Stimulated activated CD4-positive, alpha-beta T cell treated with anti-CD3 and anti-CD28 coated beads, Interleukin-1b, Interleukin-23, amount 100 ng/mL, for 4 hours (primary cell): ENCODE measurements around the gene GHITM.
"Not testable (repeated sequence)": the region's sequence is repeated elsewhere in the genome, so short reads cannot be mapped to it uniquely, and the experiment has no call there.

Experiments
- DNase-seq, 2 donors: peaks; one replicate each; pipeline ENCODE4 v3.0.0-alpha.2; 2020; ENCODE audit warnings: low read depth in 2 of 2

The GHITM gene

GRCh38 chr10:84148006-84148597, 8.8 kb downstream of the GHITM start:
- not testable (repeated sequence) for DNase-seq

- DNase-seq = no peak
Observed at GRCh38 chr10:84149854-84150253, 10.5 kb downstream of the GHITM start.

- no peak for DNase-seq
Observed at GRCh38 chr10:84152769-84153168, 13.5 kb downstream of the GHITM start.

- no peak for DNase-seq
Observed at GRCh38 chr10:84155521-84155920, 16.2 kb downstream of the GHITM start.

- no peak for DNase-seq
Observed at GRCh38 chr10:84156009-84156408, 16.7 kb downstream of the GHITM start.

DNA sequence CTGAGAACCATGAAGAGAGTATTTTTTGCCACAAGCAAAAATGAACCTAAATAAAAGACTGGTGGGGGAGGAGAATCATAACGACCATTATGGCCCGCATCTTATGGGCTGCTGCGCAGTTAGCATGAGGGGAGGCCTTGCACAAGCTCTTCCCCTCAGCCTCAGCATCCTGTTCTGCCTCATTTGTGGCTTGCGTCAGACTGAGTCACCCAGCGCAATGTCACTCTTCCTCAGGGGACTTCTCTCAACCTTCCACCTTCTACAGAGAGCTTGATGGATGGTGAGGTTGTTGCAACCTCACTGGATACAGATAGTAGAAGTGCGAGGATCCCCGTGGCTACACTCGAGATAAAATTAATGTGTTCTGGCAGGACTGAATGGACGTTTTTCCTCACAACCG, 17.5 kb downstream of the GHITM start:
- peak in 1 of 2 donors; percentile 16 for DNase-seq

DNA sequence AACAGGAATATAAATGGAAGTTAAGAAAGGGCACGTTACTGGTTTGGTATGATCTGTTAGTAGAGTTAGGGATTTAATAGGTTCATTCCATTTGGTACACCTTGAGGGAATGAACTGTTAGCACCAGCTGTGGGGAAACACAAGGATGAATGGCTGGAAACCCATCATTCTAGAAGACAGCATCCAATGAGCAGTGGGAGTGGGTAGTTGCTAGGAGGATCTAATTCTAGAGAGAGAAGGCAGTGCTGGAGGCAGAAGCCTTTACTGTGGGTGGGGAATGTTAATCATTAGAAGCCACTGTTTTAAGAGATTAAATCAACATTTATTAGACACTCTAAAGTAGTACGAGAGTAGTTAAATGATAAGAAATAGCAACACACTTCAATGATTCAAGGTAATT, 18.8 kb downstream of the GHITM start:
- no peak for DNase-seq

GRCh38 chr10:84158550-84158949, 19.2 kb downstream of the GHITM start:
- DNase-seq = no peak

- DNase-seq = no peak
Observed at GRCh38 chr10:84159076-84159685, 19.9 kb downstream of the GHITM start.

DNA sequence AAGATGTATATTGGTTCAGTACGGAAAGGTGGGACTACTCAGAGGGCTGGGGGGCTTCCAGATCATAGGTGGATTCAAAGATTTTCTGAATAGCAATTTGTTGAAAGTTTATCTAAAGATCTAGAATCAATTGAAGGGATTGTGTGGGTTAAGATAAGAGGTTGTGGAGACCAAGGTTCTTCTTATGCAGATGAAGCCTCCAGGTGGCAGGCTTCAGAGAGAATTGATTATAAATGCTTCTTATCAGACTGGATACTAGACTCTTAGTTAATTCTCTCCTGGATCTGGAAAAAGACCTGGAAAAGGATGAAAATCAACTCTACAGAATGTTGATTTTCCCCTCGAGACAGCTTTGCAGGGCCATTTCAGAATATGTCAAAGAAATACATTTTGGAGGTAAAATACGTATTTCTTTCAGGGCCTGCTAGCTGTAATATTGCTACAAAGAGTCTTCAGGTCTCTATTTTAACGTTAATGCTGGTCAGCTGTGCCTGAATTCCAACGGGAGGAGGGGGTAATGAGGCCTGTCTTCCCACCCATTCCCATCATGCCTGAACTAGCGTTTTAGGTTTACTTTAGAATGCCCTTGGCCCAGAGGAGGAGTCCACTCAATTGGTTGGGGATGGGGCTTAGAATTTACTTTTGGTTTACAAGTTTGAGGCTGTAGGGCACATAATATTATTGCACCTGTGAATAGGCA, 21.5 kb downstream of the GHITM start:
- no peak for DNase-seq

GRCh38 chr10:84163996-84164395, 24.7 kb downstream of the GHITM start:
- no peak for DNase-seq

GRCh38 chr10:84164442-84164841, 25.1 kb downstream of the GHITM start:
- no peak for DNase-seq

- DNase-seq = no peak
Observed at GRCh38 chr10:84166620-84167288, 27.4 kb downstream of the GHITM start.

DNA sequence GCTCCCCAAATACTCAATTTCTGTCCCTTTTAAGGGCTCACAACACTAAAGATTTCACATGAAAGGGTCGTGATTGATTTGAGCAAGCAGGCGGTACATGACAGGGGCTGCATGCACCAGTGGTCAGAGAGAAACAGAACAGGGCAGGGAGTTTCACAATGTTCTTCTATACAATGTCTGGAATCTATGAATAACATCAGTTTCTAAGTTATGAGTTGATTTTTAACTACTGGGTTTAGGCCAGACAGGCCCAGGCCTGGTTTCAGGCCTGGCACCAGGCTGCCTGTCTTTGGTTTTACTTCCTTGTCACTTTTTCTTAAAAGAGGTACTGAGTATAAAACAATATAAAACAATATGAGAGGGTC, 28.0 kb downstream of the GHITM start:
- not testable (repeated sequence) for DNase-seq

DNA sequence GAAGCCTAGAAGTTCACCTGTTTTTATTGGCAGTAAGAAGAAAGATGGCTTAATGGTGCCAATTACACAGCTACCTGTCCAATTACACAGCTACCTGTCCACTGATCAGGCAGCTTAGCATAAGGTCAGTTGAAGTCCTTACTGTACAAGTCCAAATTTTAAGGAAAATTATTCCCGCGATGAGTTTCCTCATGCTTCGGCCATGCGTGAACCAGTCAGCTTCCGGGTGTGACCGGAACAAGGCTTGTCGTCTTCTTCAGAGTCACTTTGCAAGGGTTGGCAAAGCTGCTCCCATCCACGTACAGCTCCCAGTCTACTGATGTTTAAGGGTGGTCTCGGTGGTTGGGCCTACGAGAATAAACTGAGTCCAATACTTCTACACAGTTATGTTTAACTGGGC, 29.1 kb downstream of the GHITM start:
- DNase-seq = not testable (repeated sequence)

DNA sequence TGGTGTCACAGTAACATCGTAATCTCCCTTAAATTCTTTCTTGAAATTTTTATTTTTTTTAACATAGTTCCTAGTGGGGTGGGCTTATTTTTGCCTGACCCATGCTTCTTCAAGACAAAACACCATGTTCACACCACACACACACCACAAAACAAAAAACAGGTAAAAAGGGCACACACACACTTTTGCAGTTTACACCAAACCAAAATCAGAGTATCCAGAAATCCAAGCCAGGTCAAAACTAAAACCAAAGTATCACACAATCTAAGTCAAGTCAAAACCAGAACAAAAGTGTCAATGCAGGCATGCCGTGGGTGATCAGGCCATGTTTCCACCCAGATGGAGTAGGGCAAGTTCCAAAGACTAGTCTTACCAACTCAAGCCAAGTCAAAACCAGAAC, 31.9 kb downstream of the GHITM start:
- not testable (repeated sequence) for DNase-seq

DNA sequence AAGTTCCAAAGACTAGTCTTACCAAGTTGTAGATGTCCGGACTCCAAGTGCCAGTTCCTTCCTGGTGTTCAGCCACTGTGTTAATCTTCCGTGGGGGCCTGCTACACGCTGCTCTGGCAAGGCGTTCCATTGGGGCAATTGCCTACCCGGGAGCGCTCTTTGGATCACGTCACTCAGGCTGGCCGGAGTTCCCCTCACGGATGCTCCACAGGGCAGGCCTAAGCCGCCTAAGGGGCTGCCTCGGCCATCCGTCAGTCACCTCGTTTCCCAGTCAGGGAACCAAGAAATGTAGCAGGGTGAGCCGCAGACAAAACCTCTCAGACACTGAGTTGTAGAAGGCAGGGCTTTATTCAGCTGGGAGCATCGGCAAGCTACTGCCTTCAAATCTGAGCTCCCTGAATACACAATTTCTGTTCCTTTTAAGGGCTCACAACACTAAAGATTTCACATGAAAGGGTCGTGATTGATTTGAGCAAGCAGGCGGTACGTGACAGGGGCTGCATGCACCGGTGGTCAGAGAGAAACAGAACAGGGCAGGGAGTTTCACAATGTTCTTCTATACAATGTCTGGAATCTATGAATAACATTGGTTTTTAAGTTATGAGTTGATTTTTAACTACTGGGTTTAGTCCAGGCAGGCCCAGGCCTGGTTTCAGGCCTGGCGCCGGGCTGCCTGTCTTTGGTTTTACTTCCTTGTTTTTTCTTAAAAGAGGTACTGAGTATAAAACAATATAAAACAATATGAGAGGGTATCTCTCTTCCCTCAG, 32.6 kb downstream of the GHITM start:
- not testable (repeated sequence) for DNase-seq

- no peak for DNase-seq
Observed at GRCh38 chr10:84172467-84173356, 33.4 kb downstream of the GHITM start.

- no peak for DNase-seq
Observed at GRCh38 chr10:84173501-84173929, 34.2 kb downstream of the GHITM start, which contains the start of gene GPR15LG. Gene GPR15LG, plus strand, starts transcription at chr10:84173801. Its CDS starts 51 bp downstream, at chr10:84173852.

DNA sequence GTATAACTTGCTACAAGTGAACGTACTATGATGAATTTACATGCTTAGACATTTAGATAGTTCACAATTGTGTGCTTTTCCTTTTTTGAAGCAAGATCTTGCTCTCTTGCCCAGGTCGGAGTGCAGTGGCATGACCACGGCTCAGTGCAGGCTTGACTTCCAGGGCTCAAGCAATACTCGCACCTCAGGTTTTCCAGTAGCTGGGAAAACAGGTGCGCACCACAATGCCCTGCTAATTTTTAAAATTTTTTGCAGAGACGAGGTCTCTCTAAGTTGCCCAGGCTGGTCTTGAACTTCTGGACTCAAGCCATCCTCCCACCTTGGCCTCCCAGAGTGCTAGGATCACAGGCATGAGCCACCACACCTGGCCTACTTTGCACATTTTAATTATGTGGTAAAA, 36.1 kb downstream of the GHITM start:
- no peak for DNase-seq

- DNase-seq = no peak
Observed at GRCh38 chr10:84176351-84176750, 37.0 kb downstream of the GHITM start.
